ENCODE data around the gene RAD51B.

RAD51B gene

DNA sequence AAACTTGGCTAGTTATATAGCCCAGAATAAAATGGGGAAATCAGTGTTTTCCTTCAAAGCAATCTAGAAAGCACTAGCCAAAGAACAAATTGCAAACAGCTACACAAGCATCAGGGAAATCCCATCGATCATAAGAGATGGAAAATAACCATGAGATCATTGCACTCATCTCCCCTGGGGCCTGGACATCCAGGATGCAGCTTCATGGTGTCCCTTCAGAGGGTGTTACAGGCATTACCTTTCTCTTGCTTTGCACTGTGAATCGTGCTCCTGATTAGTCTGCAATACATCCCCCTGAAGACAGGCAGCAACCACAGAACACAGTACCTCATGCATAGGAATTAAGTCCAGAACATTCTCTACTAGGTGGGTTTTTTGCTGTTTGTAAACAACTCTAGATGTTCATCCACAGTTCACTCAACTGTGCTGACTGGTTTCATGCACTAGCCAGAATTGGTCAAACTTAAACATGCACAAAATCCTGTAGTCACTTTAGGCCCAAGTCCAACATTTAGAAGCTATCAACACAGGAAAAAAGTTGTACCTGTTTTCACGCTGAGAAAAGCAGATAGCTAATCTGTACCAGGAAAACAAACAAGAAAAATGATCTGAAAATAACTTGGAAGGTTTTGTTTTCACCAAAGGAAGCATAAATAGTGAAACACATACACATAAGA lies 853.2 kb downstream of the RAD51B start:
- no peak for FAIRE-seq

DNA sequence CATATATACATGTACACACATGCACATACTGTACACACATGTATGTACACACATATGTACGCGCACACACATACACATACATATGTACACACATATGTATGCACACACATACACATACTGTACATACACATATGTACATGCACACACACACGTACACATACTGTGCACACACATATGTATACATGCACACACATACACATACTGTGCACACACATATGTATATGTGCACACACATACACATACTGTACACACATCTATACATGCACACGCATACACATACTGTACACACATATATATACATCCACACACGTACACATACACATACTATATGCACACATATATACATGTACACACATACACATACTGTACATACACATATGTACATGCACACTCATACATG lies 853.9 kb downstream of the RAD51B start:
- no peak for FAIRE-seq

DNA sequence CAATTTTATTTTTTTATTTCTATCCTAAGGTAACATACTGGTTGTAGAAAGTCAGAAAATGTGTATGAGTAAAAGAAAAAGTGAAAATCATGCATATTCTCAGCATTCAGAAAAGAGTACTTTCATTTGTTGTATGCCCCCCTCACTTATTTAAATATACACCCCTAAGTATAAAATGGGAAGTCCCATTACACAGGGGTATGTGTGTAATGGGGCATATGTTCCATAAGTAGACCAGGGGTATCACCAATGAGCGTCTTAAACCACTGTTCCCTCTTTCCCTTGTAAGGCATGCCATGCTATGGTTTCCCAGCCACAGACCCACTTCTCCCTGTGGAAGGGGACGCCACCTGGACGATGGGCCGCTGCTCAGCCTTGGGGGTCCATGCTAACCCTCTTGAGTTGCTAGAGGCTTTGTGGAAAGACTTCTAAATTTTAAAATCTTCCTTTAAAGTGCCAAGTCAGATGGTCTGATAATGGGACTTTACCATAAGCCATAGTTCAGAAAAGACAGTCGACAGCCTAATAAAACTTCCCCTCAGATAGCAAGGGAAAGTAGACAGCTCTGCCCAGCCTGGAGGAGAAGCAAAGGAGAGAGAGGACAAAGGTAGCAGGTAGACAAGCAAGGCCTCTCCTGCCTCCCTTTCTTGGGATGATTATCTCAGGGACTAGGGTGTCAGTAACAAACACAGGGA lies 855.1 kb downstream of the RAD51B start:
- no peak for FAIRE-seq

DNA sequence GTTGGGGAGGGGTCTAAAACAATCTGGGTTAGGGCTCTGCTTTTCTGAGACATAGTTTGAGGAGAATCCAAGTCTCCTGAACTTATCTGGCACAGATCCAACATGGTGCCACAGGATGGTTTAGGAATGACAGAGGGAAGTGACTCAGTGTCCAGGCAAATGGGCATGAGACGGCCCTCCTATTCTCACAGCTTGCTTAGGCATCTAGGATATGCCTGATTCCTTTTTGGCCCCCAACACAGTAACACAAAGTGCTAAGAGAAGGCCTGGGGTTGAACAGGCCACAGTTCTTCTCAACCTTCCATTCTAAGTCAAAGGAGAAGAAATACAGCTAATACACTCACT lies 855.6 kb downstream of the RAD51B start:
- FAIRE-seq: no peak

DNA sequence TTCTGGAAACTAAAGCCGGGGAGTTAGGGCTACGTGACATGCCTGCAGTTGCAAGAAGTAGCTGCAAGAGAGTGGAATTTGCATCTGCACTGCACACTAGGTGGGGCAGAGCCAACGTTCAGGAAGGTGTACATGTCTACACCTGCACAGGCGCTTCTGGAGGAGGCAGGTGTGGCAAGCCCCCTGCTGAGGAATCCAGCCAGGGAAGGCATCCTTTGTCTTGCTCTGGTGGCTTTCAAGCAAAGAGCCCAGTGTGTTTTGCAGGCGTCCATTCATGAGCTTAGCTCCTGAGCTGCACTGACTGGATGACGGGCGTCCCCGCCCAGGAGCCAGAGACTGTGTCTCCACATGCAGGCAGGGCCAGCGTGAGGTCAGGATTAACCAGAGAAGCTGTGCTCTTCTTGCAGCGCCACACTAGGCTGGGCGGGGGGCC lies 856.9 kb downstream of the RAD51B start:
- no peak for FAIRE-seq

DNA sequence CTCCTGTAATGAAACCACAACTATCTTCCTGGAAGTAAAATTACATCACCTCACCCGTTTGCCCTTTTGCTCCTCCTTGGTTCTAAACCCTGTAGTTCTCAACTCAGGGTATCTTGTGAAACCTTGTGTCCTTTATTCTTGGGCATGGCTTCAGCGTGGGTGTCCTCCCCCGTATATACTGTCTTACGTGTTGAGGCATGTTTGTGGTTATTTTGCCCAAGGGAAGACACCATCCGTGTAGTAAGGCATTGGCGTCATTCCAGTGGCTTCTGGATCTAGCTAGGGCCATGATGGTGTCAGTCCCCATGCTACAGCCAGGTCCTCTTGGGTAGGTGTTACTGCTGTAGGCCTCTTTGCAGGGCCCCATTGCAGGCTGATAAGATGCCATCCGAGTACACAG lies 857.9 kb downstream of the RAD51B start:
- no peak for FAIRE-seq

DNA sequence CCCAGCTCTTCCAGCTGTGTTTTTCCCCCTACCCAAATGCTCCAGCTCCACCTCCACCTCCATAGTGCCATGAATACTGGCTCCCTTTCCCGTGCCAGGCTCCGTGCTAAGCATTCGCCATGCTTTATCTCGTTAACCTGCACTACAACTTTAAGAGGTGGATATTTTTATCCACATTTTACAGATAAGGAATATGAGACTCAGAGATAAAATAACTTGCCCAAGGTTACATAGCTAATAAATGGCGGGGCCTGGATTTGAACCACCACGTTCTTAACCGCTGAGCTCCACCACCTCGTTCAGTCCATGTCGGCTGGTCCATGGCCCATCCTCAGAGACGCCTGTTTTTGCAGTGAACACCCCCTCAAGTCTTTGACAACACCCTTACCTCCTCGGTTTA lies 858.3 kb downstream of the RAD51B start:
- FAIRE-seq: no peak

DNA sequence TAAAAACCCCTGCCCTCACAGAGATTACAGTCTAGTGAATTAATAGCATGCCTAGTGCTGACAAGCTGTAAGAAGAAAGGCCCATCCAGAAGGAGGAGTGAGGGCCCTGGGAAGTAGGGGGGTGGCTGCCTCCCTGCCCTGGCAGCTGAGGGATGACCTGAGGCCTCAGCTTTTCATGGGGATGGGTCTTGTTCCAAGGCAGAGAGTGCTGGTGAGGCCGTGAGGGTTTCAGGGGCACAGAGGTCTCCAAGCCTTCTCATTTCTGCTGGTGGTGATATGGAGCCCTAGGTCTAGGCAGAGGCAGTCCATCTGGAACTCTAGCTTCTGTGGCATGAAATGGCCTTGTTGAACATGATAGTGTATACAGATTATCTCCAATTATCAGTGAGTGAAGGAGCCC lies 858.9 kb downstream of the RAD51B start:
- FAIRE-seq: no peak

DNA sequence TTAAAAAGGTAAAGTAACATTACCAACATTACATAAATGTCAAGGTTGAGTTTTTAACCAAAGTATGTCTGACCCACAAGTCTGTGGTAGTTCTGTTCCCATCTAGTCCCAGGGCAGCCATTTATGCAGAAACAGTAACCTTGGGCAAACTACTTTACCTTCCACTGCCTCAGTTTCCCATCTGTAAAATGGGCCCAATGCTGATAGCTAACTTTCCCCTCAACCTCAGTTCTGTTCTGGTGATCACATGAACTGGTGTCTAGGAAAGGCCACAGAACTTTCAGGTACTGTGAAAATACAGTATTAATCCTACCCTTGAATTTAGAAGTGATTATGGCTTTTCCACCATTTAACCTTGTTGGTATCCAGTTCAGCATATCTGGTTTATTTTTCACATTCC lies 859.7 kb downstream of the RAD51B start:
- no peak for FAIRE-seq

DNA sequence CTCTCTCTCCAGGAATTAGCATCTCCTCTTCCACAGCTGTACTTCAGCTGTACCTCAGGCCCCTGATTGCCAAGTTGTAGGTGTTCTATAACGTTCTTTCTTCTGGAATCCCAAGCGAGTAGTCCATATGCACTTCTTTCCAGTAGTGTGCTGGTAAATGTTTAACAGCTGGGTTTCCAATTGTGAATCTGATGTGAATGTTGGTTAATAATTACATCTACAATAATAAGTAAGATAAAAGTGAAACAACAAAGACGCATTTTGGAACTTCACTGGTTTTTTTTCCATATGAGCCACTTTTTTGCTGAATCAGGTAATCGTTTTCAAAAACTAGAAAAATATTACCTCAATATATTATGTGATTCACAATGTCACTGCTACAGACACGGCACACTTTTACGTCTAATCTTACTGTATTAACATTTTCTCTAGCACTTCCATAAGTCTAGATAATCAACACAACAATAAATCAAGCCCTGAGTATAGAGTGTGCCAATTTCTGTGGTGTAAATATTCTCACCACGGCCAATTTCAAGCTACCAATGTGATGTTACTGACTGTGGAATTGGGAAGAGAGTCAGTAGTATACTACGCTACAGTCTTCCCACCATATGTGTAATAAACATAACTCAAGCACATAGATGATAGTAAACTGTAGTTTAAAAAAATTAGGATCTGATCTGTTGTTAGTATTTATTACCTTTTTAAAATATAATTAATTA lies 860.3 kb downstream of the RAD51B start:
- no peak for FAIRE-seq

DNA sequence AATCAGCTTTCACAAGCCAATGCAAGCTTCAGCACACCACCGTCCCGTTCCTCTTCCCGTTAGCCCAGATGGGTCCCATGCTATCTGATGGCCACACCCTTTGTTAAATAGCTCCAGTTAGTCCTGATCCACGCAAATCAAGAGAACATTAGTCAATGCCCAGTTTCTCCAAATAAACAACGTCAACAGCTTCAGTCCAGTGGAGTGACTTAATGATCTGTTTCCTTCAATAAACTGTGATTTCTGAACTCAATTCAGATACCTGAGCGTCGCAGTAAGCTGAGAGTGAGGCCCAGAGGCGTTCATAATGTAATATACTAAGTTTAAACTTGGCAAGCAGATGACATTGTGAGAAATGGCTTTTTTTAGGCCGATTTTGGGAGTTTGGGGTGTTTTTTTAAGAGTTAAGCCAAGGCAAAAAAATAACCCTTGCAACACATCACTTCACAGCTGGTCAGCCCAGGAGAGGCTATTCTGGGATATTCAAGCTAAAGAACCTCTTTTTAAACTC lies 861.0 kb downstream of the RAD51B start:
- no peak for FAIRE-seq

DNA sequence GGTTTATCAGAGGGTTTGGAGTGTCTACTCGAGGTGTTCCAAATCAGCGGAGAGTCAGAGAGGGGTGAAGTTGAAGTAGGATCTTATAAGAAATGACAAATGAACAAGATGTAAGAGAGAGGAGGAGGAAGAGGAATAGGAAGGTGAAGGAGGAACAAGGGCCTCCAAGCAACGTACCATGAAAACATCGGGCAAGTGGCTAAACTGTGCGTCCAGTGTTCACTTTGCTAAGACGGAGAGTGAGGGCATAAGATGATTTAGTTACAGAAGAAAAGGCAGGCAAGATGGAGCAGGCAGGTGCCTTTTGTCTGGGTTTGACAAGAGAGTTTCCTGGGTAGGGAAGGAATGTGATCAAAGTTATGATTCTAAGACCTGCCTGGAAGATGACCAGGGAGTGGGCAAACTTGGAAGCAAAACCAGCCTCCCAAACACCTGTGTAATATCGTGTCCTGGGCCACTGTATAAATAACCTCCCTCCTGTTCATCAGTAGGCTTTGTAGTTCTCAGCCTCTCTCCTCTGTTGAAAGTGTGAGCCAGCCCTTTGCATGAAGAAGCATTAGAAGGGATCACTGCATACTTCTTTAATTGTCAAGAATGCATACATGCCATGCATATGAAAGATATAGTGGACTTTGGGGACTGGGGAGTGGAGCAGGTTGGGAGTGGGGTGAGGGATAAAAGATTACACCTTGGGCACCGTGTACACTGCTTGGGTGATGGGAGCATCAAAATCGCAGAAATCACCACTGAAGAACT lies 861.9 kb downstream of the RAD51B start:
- no peak for FAIRE-seq

DNA sequence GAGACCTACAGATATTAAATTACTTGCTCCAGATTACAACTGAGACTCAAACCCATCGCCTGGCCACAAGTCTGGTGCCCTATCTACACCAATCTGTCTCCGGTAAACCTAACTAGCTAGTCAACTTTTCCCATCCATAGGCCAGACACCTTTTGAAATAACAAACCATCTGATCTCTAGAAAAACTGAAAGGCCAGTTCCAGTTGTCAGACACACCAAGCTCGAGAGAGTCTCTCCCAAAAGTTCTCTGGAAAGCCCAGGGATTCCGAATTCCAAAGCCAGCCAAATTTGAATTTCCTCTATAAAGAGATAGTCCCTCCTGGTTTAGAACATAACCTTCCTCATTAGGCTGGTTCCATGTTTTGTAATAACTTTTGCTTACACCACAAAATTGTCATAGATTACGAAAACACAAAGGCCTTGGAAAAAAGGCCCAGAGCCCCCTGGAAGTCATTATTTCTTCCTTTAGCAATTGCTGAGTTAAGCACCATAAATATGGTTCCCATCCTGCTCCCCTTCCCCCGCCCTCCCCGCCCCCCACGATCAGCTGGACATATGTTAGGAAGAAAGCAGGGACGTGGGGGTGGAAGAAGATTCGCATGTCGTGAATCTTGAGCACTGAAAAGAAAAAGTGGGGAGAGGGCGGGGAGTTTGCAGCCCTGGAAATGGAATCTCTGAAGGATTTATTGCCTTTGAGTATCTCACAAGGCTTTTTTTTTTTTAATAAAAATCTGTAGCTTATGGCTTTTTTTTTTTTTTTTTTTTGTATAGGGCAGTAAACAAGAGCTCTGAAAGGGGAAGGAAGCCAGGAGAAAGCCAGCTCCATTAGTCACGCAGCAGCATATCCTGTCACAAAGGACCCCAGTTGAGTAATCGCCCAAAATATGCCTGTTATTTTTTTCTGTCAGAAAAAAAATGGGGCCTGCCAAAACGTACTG lies 862.9 kb downstream of the RAD51B start:
- FAIRE-seq: no peak

DNA sequence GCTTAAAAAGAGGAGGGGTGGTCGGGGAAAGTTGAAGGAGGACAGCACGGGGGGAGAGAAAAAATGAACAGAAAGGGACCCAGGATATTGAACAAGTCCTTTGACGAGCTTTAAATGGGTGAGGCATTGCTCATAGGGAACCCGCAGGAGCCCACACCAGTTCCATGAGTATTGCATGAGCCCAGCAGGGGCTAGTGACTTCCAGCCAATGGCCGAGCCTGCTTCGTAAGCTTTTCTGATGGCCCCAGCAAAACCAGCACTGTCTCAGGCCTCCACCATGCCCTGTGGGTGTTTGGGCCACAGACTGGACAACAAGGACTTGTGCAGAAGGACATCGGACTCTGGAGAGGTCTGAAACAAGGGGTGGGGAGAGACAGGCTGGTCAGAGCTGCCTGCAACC lies 863.7 kb downstream of the RAD51B start:
- FAIRE-seq: no peak

DNA sequence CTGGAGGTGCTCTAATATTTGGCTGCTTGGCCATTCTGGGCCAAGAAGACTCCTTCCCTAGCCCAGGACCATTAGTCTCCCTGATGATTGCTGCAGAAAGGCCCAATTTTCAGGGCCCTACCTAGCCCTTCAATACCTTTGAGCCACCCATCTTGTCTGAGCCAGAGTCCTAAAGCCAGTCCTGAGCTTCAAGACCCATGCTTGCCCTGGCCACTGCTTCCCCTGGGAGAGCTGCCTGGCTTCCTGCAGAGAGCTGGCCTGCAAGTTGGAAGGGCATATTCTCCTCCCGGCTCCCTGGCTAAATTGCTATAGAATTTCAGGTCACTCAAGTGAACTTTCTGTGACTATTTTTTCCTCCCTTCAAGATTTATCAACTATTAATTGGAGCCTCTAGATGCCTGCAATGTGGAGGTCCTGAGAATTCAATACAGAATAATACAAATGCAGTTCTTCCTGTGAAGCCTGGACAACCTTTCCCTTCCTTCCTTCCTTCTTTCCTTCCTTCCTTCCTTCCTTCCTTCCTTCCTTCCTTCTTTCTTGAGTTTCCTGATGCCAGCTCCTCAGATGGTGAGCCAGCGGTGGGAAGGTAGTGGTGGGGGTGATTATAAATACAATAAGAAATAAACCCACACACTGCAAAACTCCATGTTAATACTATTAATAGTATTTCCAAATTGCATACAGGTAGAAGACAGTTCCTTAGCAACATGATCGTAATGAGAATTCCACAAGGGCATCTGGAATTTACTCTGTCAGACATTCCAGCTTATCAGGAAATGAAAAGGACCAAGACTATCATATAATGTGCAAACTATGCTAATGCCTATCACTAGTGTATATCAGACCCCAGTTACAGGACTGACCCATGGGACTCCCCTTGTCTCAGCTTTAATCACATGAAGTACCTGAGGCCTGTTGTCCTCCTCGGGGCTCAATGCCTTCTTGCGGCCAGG lies 865.2 kb downstream of the RAD51B start:
- no peak for FAIRE-seq

DNA sequence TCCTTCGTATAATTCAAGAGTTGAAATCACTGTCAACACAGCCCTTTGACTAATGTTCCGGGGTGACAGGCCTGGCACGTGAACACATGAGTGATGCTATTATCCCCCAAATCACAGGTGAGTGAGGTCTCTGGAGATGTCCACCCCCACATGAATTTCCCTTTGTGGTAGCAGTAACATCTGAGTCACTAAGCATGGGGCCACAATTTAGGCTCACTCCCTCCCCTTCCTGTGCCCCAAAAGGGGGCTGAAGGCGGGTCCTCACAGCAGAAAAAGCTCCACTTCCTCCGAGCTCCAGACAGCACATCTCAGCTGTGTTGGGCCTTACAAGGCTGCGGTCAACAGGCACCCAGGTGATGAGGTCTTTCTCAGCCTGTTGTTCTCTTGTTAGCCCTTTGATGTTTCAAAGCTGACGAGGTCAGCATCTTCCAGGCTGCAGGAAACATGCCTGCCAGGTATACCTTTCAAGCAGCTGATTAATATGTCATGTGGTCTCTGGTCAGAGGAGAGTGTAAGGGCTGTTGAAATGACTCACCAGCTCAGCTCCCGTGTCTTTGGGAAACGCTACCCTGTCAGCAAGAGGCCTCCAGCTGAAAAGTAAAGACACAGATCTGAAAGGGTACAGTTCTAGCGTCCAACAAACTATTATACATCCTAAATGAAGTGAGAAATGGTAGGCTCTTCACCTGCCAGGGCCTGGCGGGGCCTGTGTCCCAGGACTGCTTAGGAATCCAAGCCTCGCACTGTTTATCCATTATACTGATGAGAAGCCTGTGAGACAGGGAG lies 866.0 kb downstream of the RAD51B start:
- FAIRE-seq: no peak

DNA sequence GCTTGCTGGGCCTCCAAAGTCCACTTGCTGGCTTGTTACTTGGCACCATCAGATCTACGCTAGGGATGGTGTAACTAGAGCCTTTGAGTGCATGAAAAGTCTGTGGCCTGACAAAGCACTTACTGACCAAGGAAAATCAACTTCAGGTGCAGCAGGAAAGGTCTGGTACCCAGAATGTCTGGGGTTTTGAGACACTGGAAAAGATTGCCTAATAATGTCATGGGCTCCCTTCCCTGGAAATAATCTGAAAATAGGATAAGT lies 866.6 kb downstream of the RAD51B start:
- FAIRE-seq: no peak

DNA sequence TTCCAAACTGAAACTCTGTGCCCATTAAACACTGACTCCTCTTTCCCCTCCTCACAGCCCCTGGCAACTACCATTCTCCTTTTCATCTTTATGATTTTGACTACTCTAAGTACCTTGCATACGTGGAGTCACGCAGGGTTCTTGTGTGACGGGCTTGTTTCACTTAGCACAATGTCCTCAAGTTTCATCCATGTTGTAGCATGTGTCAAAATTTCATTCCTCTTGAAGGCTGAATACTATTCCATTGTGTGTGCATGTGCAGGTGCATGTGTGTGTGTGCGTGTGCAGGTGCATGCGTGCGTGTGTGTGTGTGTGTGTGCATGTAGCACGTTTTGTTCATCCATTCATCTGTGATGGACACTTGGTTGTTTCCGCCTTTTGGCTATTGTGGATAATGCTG lies 867.1 kb downstream of the RAD51B start:
- no peak for FAIRE-seq

DNA sequence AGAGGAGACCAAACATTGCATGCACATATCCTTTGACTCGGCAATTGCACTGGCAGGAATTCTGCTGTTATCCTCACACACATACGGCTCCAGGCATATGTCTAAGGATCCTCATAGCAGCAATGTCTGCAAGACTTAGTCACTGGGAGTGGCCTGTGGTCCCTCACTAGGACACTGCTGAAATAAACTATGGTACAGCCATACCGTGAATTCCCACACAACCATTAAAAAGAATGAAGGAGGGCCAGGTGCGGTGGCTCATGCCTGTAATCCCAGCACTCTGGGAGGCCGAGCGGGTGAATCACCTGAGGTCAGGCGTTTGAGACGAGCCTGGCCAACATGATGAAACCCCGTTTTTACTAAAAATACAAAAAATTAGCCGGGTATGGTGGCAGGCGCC lies 868.2 kb downstream of the RAD51B start:
- no peak for FAIRE-seq

DNA sequence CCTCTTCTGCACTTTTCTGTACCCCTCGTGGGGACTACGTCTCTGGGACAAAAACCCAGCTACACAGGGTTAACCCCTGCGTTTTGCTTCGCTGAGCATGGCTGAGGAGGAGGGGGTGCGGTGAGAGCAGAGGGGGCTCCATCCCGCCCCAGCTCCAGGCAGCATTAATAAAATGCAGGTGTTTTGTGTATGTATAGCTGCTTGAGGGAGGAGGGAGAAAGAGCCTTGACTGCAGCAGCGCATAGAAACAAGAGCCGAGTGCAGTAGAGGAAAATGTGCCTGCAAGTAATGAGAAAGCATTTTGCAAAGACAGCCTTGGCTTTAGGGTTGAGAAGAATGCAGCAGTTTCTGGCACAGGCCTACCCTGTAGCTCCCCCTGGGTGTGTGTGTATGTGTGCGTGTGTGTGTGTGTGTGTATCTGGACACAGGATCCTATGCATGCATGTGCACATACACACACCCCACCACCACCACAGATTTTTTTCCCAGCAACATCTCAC lies 869.3 kb downstream of the RAD51B start:
- no peak for FAIRE-seq
